GM12801 (cell line): ENCODE results near the gene SPRR4.

Experiments used
- TF ChIP-seq, protein P1 (sequence below): IDR thresholded peaks from one replicate; pipeline ENCODE4 v1.5.1; 2011; ENCODE audit warnings: control low read depth; ENCODE audit not compliant: insufficient read length; ENCODE audit errors: extremely low read depth

Gene SPRR4

DNA sequence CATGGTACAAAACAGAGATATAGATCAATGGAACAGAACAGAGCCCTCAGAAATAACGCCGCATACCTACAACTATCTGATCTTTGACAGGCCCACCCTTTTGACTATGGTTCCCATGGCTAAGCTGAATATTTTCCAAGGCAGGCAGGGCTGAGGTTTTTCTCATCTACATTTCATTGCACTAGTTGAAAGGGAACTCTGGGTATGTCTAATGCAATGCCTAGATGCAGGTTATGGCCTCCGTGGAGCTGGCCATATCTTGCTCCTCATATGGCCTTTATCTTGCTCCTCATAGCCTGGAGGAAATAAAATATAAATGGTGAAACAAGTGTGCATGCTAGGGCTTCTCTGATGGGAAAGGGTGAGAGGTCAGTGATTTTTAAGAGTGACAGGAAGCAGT, 12.9 kb upstream of the SPRR4 start:
- TF ChIP-seq, protein P1, sequence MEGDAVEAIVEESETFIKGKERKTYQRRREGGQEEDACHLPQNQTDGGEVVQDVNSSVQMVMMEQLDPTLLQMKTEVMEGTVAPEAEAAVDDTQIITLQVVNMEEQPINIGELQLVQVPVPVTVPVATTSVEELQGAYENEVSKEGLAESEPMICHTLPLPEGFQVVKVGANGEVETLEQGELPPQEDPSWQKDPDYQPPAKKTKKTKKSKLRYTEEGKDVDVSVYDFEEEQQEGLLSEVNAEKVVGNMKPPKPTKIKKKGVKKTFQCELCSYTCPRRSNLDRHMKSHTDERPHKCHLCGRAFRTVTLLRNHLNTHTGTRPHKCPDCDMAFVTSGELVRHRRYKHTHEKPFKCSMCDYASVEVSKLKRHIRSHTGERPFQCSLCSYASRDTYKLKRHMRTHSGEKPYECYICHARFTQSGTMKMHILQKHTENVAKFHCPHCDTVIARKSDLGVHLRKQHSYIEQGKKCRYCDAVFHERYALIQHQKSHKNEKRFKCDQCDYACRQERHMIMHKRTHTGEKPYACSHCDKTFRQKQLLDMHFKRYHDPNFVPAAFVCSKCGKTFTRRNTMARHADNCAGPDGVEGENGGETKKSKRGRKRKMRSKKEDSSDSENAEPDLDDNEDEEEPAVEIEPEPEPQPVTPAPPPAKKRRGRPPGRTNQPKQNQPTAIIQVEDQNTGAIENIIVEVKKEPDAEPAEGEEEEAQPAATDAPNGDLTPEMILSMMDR, result no peak

DNA sequence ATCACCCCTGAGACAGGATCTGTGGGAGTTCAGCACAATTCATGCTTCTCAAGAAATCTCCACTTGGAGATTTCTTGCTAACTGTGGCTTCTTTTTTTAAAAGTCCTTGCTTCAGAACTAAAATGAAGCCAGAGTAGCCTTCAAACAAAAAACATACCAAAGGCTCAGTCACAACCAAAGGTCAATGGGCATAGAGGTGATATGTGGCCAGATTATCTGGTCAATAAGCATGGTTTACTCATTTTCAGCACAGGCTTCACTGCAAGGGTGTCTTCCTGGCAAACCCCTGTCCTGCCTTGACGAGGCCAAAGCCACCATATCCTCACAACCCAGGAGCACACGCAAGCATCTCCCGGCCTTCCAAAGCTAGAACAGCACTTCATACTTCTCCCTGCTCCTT, 11.2 kb upstream of the SPRR4 start:
- TF ChIP-seq, protein P1, result no peak

DNA sequence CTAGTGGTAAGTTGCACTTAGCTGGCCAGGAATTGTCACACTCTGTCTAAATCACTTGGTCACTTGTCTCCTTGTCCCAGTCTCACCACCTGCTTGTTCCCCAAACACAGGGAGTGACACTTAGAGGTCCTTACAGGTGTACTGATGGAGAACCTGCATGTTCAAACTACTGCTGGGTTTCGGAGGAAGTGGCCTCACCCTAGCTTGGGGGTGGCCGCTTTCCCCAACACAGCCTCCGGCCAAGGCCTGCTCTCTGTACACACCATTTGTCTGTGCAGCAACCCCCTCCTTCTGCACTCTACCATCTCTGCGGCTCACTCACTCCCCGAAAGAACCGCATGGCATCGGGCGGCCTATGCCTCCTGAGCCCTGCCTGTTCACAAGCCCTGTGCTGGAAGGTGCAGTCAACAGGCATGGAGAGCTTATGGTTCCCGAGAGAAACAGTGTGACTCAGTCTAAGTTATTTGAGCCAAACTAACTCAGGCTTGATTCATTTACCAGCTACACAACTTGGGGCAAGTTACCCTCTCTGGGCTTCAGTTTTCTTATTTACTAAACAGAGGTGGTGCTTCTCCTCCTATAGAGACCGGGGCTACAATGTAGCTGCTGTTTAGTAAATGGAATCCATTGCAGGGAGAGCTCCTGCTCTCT, 10.5 kb upstream of the SPRR4 start:
- TF ChIP-seq, protein P1, result no peak

DNA sequence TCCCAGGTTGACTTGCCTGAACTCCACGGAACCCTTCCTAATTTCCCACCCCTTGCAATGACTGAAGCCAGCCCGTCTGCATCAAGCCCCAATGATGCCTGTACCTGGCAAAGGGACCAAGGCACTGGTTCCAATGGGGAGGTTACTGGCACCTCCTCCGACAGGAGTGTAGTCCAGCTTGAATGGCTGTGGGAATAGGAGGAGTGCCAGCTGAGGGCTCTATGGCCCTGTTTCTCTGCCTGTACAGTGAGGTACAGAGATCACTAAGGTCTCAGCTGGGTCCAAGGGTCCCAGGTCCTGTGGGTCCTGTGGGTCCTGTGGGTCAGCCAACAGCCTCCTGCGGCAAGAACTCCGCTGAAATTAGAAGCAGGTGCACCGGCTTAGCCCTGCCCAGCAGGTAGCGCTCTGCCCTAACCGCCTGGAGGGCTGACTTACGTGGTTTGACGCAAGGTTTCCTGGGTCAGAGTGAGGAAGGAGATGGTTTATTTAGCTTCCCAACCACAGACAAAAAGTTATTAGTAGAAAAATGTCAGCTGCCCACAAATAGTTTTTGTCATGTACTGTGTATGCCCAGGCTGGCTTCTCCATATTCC, 9.9 kb upstream of the SPRR4 start:
- TF ChIP-seq, protein P1, result no peak

DNA sequence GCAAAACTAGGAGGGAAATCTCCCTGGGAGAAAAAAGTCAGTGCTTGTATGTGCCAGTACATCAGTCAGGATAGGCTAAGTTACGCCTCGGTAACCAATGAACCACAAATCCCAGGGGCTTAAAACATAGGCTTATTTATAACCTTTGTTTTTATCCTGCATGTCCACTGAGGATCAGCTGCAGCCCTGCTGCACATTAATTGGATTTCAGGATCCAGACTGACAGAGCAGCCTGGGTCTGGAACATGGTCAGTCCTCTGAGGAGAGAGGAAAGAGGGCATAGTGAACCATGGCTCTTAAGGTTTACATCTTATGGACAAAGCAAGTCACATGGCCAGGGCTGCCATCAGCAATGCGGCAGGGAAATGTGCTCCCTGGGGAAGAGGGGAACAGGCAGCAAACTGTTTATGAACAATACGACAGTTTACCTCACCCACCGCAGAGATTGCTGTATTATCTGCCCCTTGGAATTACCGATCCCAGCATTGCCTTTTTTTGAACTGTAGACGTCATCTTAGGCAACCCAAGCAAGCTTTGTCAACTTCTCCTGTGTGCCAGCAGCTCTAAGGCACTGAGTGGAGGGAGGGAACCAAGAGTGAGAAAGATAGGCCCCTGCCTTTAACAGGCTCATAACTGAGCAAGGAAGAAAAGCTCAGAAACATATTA, 9.1 kb upstream of the SPRR4 start:
- TF ChIP-seq, protein P1, result no peak

DNA sequence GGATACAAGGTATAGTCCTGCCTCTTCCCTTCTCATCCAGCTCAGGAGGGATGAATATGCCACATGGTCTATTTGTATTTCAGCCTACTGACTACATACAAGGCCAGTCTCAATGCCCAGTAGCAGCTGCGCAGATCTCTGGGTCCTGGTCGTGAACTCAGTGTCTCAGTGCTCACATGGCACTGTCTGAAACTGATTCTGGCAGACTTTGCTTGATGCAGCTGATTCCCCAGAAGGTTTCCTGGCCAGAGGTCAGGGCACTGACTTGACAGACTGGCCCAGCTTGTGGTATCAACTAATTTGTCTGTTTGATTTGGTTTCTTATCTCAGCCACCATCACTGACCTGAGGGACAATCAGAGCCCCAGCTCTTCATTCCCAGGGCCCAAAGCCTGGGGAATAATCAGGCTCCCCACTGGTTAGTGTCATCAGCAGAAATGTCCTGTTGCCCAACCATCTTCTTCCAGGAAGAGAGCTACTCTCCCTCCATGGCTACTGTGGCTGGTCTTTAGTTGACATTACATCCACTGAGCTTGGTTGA, 7.5 kb upstream of the SPRR4 start:
- TF ChIP-seq, protein P1, result no peak

DNA sequence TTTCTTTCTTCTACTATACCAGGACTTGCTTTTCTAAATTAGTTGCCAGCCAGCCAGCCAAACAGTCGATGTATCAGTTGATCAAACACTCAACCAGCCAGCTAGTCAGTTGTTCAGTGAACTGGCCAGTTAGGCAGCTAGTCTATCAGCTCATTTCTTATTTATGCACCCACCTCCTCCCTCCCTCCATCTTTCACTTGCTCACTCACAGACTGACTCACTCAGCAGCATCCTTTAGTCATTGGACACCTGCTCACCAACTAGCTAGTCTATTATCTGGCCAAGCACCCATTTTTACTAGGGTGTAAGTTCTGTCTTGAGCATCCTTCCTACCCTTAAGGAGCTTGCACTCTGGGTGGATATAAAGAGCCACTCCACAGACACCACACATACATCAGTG, 5.9 kb upstream of the SPRR4 start:
- TF ChIP-seq, protein P1, result no peak
